ENCODE measurements around the gene ATG10. TPM values are rescaled to one million over a fixed set of nuclear protein-coding genes. Genes with fewer than 3 reads are reported as not detected.

The ATG10 gene
- total and polyA plus RNA-seq, 2 of the 13 experiments (the other 11 are each of a cell fraction or from before 2014, with no cell fraction given), result 2.0 to 5.7 TPM

- no peak for TF ChIP-seq AHDC1 (CRISPR knock-in tag; IDR thresholded peaks at IDR 0.05; ENCODE audit: borderline replicate concordance)
- no peak for TF ChIP-seq ZNF816 (CRISPR knock-in tag; IDR thresholded peaks at IDR 0.05; ENCODE audit: borderline replicate concordance)
- no peak for TF ChIP-seq RBM39 (IDR thresholded peaks at IDR 0.05; ENCODE audit: low read depth, low read length, poor library complexity, severe bottlenecking)
- peak; percentile 72; the same call in 1 of the 2 replicates for TF ChIP-seq EEA1 (CRISPR knock-in tag; IDR thresholded peaks at IDR 0.05; ENCODE audit: borderline replicate concordance)
- no peak for TF ChIP-seq TCF7L2 (IDR thresholded peaks at IDR 0.05; ENCODE audit: low read depth, low read length)
- no peak for TF ChIP-seq ZNF33B (CRISPR knock-in tag; IDR thresholded peaks at IDR 0.05)
- TF ChIP-seq CTCF (CRISPR knock-in tag; IDR thresholded peaks at IDR 0.05), result no peak
- TF ChIP-seq ZNF7 (CRISPR knock-in tag; IDR thresholded peaks at IDR 0.05), result no peak
- TF ChIP-seq RFXANK (CRISPR knock-in tag; IDR thresholded peaks at IDR 0.05), result no peak
- TF ChIP-seq FOXP4 (CRISPR knock-in tag; IDR thresholded peaks at IDR 0.05), result no peak; the same call in 1 of the 2 replicates
- peak; percentile 87 for TF ChIP-seq IKZF5 (CRISPR knock-in tag; IDR thresholded peaks at IDR 0.05)
- no peak for TF ChIP-seq ZNF800 (CRISPR knock-in tag; IDR thresholded peaks at IDR 0.05)
- TF ChIP-seq ASH2L (IDR thresholded peaks at IDR 0.05; ENCODE audit: insufficient read length, low read depth, low read length), result peak; percentile 69
- peak; percentile 10 for TF ChIP-seq XRCC5 (optimal IDR thresholded peaks at IDR 0.05; ENCODE audit: low read length)
Observed at GRCh38 chr5:81971712-81972491, at the start of gene ATG10 (continued).
